GM23248 (cell line): Measurements from ENCODE around the gene LCLAT1. TPM values are rescaled to one million over a fixed set of nuclear protein-coding genes. Genes with fewer than 3 reads are reported as not detected.

Source experiments
- DNase-seq: peaks from one replicate; pipeline ENCODE4 v3.0.0-alpha.2; 2015
- H2AFZ ChIP-seq: fragments of 200-600 bp; sonication (generic); 2 replicates; pipeline ENCODE4 v1.6.1; 2016; ENCODE audit warnings: antibody characterized with exemption
- H3F3A ChIP-seq: fragments of 200-600 bp; sonication (generic); 2 replicates; pipeline ENCODE4 v1.6.1; 2016; ENCODE audit warnings: mild to moderate bottlenecking, antibody characterized with exemption, mixed run types; ENCODE audit not compliant: insufficient read depth
- H3K27ac ChIP-seq: fragments of 200-600 bp; sonication (generic); 2 replicates; pipeline ENCODE4 v1.5.1; 2016; ENCODE audit warnings: mild to moderate bottlenecking
- H3K27me3 ChIP-seq: fragments of 200-600 bp; sonication (generic); replicated peaks from 2 replicates; pipeline ENCODE4 v1.6.1; 2016; ENCODE audit warnings: mild to moderate bottlenecking; ENCODE audit not compliant: insufficient read depth
- H3K36me3 ChIP-seq: fragments of 200-600 bp; sonication (generic); 2 replicates; pipeline ENCODE4 v1.6.1; 2016; ENCODE audit warnings: low read depth, mild to moderate bottlenecking
- H3K4me1 ChIP-seq: fragments of 200-600 bp; sonication (generic); 2 replicates; pipeline ENCODE4 v1.6.1; 2016; ENCODE audit warnings: mild to moderate bottlenecking; ENCODE audit not compliant: insufficient read depth
- H3K4me2 ChIP-seq: fragments of 200-600 bp; sonication (generic); one replicate; pipeline ENCODE4 v1.6.1; 2016; ENCODE audit warnings: mild to moderate bottlenecking; ENCODE audit not compliant: unreplicated experiment
- H3K4me3 ChIP-seq: fragments of 200-600 bp; sonication (generic); 2 replicates; pipeline ENCODE4 v1.5.1; 2016; ENCODE audit warnings: mild to moderate bottlenecking
- H3K79me2 ChIP-seq: fragments of 200-600 bp; sonication (generic); 2 replicates; pipeline ENCODE4 v1.6.1; 2016; ENCODE audit warnings: mild to moderate bottlenecking; ENCODE audit not compliant: insufficient read depth
- H3K9ac ChIP-seq: fragments of 200-600 bp; sonication (generic); 2 replicates; pipeline ENCODE4 v1.6.1; 2016; ENCODE audit warnings: mild to moderate bottlenecking
- H3K9me2 ChIP-seq: fragments of 200-600 bp; sonication (generic); 2 replicates; pipeline ENCODE4 v1.6.1; 2016; ENCODE audit warnings: mixed run types, mild to moderate bottlenecking, moderate library complexity; ENCODE audit not compliant: insufficient read depth
- H3K9me3 ChIP-seq: fragments of 200-600 bp; sonication (generic); one replicate; pipeline ENCODE4 v1.6.1; 2017; ENCODE audit warnings: low read depth
- H4K20me1 ChIP-seq: fragments of 200-600 bp; sonication (generic); 2 replicates; pipeline ENCODE4 v1.6.0; 2016; ENCODE audit not compliant: insufficient read depth
- EZH2 ChIP-seq: fragments of 200-600 bp; sonication (generic); IDR thresholded peaks from 2 replicates; pipeline ENCODE4 v1.6.1; 2018; ENCODE audit warnings: antibody characterized with exemption, mild to moderate bottlenecking; ENCODE audit not compliant: insufficient read depth, poor library complexity, severe bottlenecking
- EZH2phosphoT487 ChIP-seq: fragments of 200-600 bp; sonication (generic); IDR thresholded peaks from 2 replicates; pipeline ENCODE4 v1.6.1; 2018; ENCODE audit warnings: antibody characterized with exemption, moderate library complexity, mild to moderate bottlenecking, low read depth; ENCODE audit not compliant: insufficient read depth
- WGBS, 2 experiments: methylation state at CpG; one replicate each; pipeline ENCODE4 v1.1.6; 2015 to 2017; ENCODE audit warnings: low lambda C conversion rate in 2 of 2, low coverage in 1 of 2; ENCODE audit errors: missing lambda C conversion rate in 2 of 2; 5-methylcytosine and 5-hydroxymethylcytosine counted together
- in situ Hi-C: fragments of 300-500 bp; cut with MboI; formaldehyde crosslinking; loops from 2 replicates; pipeline ENCODE4 v1.15.0; 2020
- polyA plus RNA-seq: library from polyadenylated mRNA; unstranded; fragments of >200 nt; fragmentation: Nextera tagmentation; extraction: Ambion mirVana; gene quantifications from 2 replicates; pipeline ENCODE4 v1.2.1, GENCODE V29; 2016
- total RNA-seq: library from RNA; depleted of rRNA; stranded (reverse); fragments of >200 nt; shearing (Covaris generic); gene quantifications from 2 replicates; pipeline ENCODE4 v1.2.3, GENCODE V29; 2014

The LCLAT1 gene
- total and polyA plus RNA-seq, 2 experiments from 2014 or later = 29.7 to 32.3 TPM

- Histone ChIP-seq H3K9ac (no peak overlapping the region), H3F3A (no peaks in the 10 kb centered on the region), H3K27me3 (no peaks in the 10 kb centered on the region), H2AFZ (no peak overlapping the region), H3K4me1 (peaks cover 11% of the 10 kb centered on the region; the same call in 1 of the 2 replicates), H3K27ac (0 out of 2 replicates have a peak overlapping the region, but pooled peaks have one; percentile 5), H3K4me2 (no peak overlapping the region), H4K20me1 (no peaks in the 10 kb centered on the region), H3K9me2 (no peaks in the 10 kb centered on the region), H3K79me2 (no peaks in the 10 kb centered on the region; the same call in 1 of the 2 replicates), H3K4me3 (no peak overlapping the region), H3K36me3 (0 out of 2 replicates have a peak, but pooled peaks cover 6% of the 10 kb centered on the region), H3K9me3 (no peaks in the 10 kb centered on the region)
- peak; percentile 37 for DNase-seq
- in situ Hi-C loops = no loop called here
- no peak for TF ChIP-seq EZH2phosphoT487
- TF ChIP-seq EZH2 = no peak
- WGBS, 2 experiments = 85 to 89% methylated on average over 2 of the region's 2 CpGs
Observed at GRCh38 chr2:30527411-30527810, 80.4 kb downstream of the LCLAT1 start.

GRCh38 chr2:30527859-30528258 is 80.8 kb downstream of the LCLAT1 start:
- Histone ChIP-seq H3K36me3 (0 out of 2 replicates have a peak, but pooled peaks cover 6% of the 10 kb centered on the region), H3K9ac (no peak overlapping the region), H3K27ac (0 out of 2 replicates have a peak overlapping the region, but pooled peaks have one; percentile 5), H3K4me2 (no peak overlapping the region), H3K27me3 (no peaks in the 10 kb centered on the region), H2AFZ (no peak overlapping the region), H3K4me1 (peaks cover 11% of the 10 kb centered on the region; the same call in 1 of the 2 replicates), H3K79me2 (no peaks in the 10 kb centered on the region; the same call in 1 of the 2 replicates), H3K9me2 (no peaks in the 10 kb centered on the region), H4K20me1 (no peaks in the 10 kb centered on the region), H3F3A (no peaks in the 10 kb centered on the region), H3K4me3 (no peak overlapping the region), H3K9me3 (no peaks in the 10 kb centered on the region)
- in situ Hi-C loops = no loop called here
- peak; percentile 49 for DNase-seq
- TF ChIP-seq EZH2 = no peak
- no peak for TF ChIP-seq EZH2phosphoT487
- WGBS, 2 experiments = 82 to 88% methylated on average over 2 of the region's 2 CpGs

GRCh38 chr2:30530346-30530745 is 83.3 kb downstream of the LCLAT1 start:
- H3K9me3 ChIP-seq = no peaks in the 10 kb centered on the region
- no peak overlapping the region for H3K27ac ChIP-seq
- H2AFZ ChIP-seq = no peak overlapping the region
- no peak overlapping the region for H3K4me3 ChIP-seq
- no peak for TF ChIP-seq EZH2phosphoT487
- no peak for TF ChIP-seq EZH2
- H3K9ac ChIP-seq = no peak overlapping the region
- no peaks in the 10 kb centered on the region for H4K20me1 ChIP-seq
- no peaks in the 10 kb centered on the region for H3F3A ChIP-seq
- in situ Hi-C loops = no loop called here
- H3K27me3 ChIP-seq = no peaks in the 10 kb centered on the region
- DNase-seq = no peak
- WGBS, 2 experiments = 98 to 100% methylated on average over 2 of the region's 2 CpGs
- no peaks in the 10 kb centered on the region for H3K9me2 ChIP-seq
- H3K4me2 ChIP-seq = no peak overlapping the region
- H3K36me3 ChIP-seq = peaks cover 11% of the 10 kb centered on the region; the same call in 1 of the 2 replicates
- peaks cover 11% of the 10 kb centered on the region; the same call in 1 of the 2 replicates for H3K4me1 ChIP-seq
- no peaks in the 10 kb centered on the region for H3K79me2 ChIP-seq

- Histone ChIP-seq H3K4me1 (no peaks in the 10 kb centered on the region), H3F3A (no peaks in the 10 kb centered on the region), H3K36me3 (0 out of 2 replicates have a peak, but pooled peaks cover 5% of the 10 kb centered on the region), H3K4me2 (no peak overlapping the region), H3K27ac (no peak overlapping the region), H3K9me2 (no peaks in the 10 kb centered on the region), H3K4me3 (no peak overlapping the region), H3K9me3 (no peaks in the 10 kb centered on the region), H3K27me3 (no peaks in the 10 kb centered on the region), H2AFZ (no peak overlapping the region), H3K9ac (no peak overlapping the region), H3K79me2 (no peaks in the 10 kb centered on the region), H4K20me1 (no peaks in the 10 kb centered on the region)
- TF ChIP-seq EZH2phosphoT487 (no peak), EZH2 (no peak)
- DNase-seq = no peak
- WGBS, 2 experiments = 98 to 100% methylated on average over 1 of the region's 1 CpG
- in situ Hi-C loops = no loop called here
Observed at GRCh38 chr2:30541680-30542079, 94.6 kb downstream of the LCLAT1 start.

GRCh38 chr2:30545875-30546274 is 98.8 kb downstream of the LCLAT1 start:
- Histone ChIP-seq H3K4me1 (no peaks in the 10 kb centered on the region), H3K4me2 (no peak overlapping the region), H3K9me2 (no peaks in the 10 kb centered on the region), H3K27ac (no peak overlapping the region), H3K9ac (no peak overlapping the region), H2AFZ (no peak overlapping the region), H3K27me3 (no peaks in the 10 kb centered on the region), H3K9me3 (no peaks in the 10 kb centered on the region), H3K4me3 (no peak overlapping the region), H3K36me3 (0 out of 2 replicates have a peak, but pooled peaks cover 5% of the 10 kb centered on the region), H3K79me2 (no peaks in the 10 kb centered on the region), H3F3A (no peaks in the 10 kb centered on the region), H4K20me1 (no peaks in the 10 kb centered on the region)
- TF ChIP-seq EZH2 (no peak), EZH2phosphoT487 (no peak)
- no peak for DNase-seq
- in situ Hi-C loops = no loop called here
- WGBS, 2 experiments = 93 to 100% methylated on average over 1 of the region's 1 CpG
